Measurements from ENCODE around the gene RBM4B. TPM values are rescaled to one million over a fixed set of nuclear protein-coding genes. Genes with fewer than 3 reads are reported as not detected.

The RBM4B gene
- total and polyA plus RNA-seq, 2 of the 13 experiments (the other 11 are each of a cell fraction or from before 2014, with no cell fraction given), result 25.8 to 32.4 TPM

- Histone ChIP-seq H3K4me1 (ENCODE audit: insufficient read depth, low read length) (peaks cover 41% of the 10 kb centered on the region), H3K9me3 (ENCODE audit: low read length) (no peaks in the 10 kb centered on the region), H3K79me2 (ENCODE audit: insufficient read depth, low read length) (peaks cover 48% of the 10 kb centered on the region), H3K36me3 (replicated peaks in 1 of 2; ENCODE audit: control insufficient read depth in 1 of 2, insufficient read depth in 2 of 2, low read length in 2 of 2) (peaks cover 1 to 4% of the 10 kb centered on the region in 2 experiments; a peak in 1 of 5 replicates), H3K4me3 (replicated peaks in 1 of 3; ENCODE audit: insufficient read depth in 1 of 3, low read depth in 2 of 3, low read length in 3 of 3) (no peak overlapping the region; a peak in 1 of 6 replicates), H4K20me1 (ENCODE audit: insufficient read depth, low read length) (peaks cover 2% of the 10 kb centered on the region; the same call in 1 of the 2 replicates), H2AFZ (ENCODE audit: low read length) (no peak overlapping the region), H3K4me2 (ENCODE audit: low read depth, low read length) (peak overlapping the region; percentile 100), H3K9ac (ENCODE audit: insufficient read depth, low read depth, low read length) (no peak overlapping the region), H3K27me3 (ENCODE audit: control insufficient read depth in 1 of 2, insufficient read depth in 2 of 2, low read length in 2 of 2) (no peaks in the 10 kb centered on the region), H3K27ac (ENCODE audit: extremely low read length, insufficient read depth, low read length) (no peak overlapping the region)
- ATAC-seq (no peak), DNase-seq (ENCODE audit: low spot score) (no peak), FAIRE-seq (peak; percentile 36)
- 79% methylated on average over 2 of the region's 2 CpGs for WGBS (ENCODE audit: low lambda C conversion rate)
- intact Hi-C loops (cut with micrococcal nuclease; ENCODE audit: unreplicated experiment) (loop anchor here (5.0 kb wide), 1 partner anchor 83 kb away; the partner anchor contains the start of genes CCDC87 and CCS), in situ Hi-C loops (cut with HindIII; ENCODE audit: extremely low pct_ligation_motif_present, low pct_unique_long_range_greater_than_20kb) (no loop called here)
- BruUV-seq (replicated peaks), result no TSS peak
- POLR2A ChIA-PET, result interaction anchor here (0.7 to 3.4 kb wide), 2 partner anchors 37 to 195 kb away, joined by 4 to 14 read pairs; partner anchors contain the start of genes DPP3 and RBM4
- CTCF ChIA-PET (ENCODE audit: low intra/inter-chr PET ratio, low total read pairs), result no interaction called here
- TF ChIP-seq ZMYM2 (CRISPR knock-in tag; IDR thresholded peaks at IDR 0.05), result no peak
- no peak for TF ChIP-seq NBN (conservative IDR thresholded peaks at IDR 0.05)
- no peak for TF ChIP-seq TP53 (CRISPR knock-in tag; conservative IDR thresholded peaks at IDR 0.05)
- no peak for TF ChIP-seq ATF5 (CRISPR knock-in tag; IDR thresholded peaks at IDR 0.05; ENCODE audit: low read depth)
- no peak for TF ChIP-seq KLF9 (CRISPR knock-in tag; IDR thresholded peaks at IDR 0.05; ENCODE audit: low read depth)
- TF ChIP-seq ZMYM3 (CRISPR knock-in tag; IDR thresholded peaks at IDR 0.05), result no peak
- 0 out of 2 replicates have a peak, but pooled peaks have one; percentile 21 for TF ChIP-seq ARID5B (CRISPR knock-in tag; IDR thresholded peaks at IDR 0.05)
- no peak for TF ChIP-seq ZNF780A (CRISPR knock-in tag; IDR thresholded peaks at IDR 0.05)
- no peak for TF ChIP-seq ZSCAN30 (CRISPR knock-in tag; IDR thresholded peaks at IDR 0.05)
- TF ChIP-seq FOXK2 (IDR thresholded peaks at IDR 0.05), result no peak
- peak; percentile 68 for TF ChIP-seq HNF4A (CRISPR knock-in tag; IDR thresholded peaks at IDR 0.05)
- TF ChIP-seq, protein P1, sequence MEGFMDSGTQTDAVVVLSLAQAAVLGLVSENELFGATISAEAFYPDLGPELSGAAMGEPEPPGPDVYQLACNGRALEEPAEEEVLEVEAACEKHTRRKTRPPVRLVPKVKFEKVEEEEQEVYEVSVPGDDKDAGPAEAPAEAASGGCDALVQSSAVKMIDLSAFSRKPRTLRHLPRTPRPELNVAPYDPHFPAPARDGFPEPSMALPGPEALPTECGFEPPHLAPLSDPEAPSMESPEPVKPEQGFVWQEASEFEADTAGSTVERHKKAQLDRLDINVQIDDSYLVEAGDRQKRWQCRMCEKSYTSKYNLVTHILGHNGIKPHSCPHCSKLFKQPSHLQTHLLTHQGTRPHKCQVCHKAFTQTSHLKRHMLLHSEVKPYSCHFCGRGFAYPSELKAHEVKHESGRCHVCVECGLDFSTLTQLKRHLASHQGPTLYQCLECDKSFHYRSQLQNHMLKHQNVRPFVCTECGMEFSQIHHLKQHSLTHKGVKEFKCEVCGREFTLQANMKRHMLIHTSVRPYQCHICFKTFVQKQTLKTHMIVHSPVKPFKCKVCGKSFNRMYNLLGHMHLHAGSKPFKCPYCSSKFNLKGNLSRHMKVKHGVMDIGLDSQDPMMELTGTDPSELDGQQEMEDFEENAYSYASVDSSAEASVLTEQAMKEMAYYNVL (CRISPR knock-in tag; IDR thresholded peaks at IDR 0.05; ENCODE audit: borderline replicate concordance), result no peak
- no peak for TF ChIP-seq THAP11 (CRISPR knock-in tag; IDR thresholded peaks at IDR 0.05)
- TF ChIP-seq NR2F6 (IDR thresholded peaks at IDR 0.05), result no peak
- TF ChIP-seq NR2F6 (CRISPR knock-in tag; IDR thresholded peaks at IDR 0.05), result 0 out of 2 replicates have a peak, but pooled peaks have one; percentile 41
- TF ChIP-seq RARA (CRISPR knock-in tag; IDR thresholded peaks at IDR 0.05), result 0 out of 2 replicates have a peak, but pooled peaks have one; percentile 14
- TF ChIP-seq CHD4 (IDR thresholded peaks at IDR 0.05; ENCODE audit: borderline replicate concordance, low read length), result no peak
Measured at GRCh38 chr11:66674964-66675602, 2.6 kb downstream of the RBM4B start.

Measured in HepG2 (cell line).